IPS-18c (cell line): Measurements from ENCODE around the gene KATNAL2.

Source experiments
- H3K4me3 ChIP-seq: 2 replicates; pipeline ENCODE4 v1.7.0; 2013; ENCODE audit warnings: low read depth, mild to moderate bottlenecking, low read length, moderate library complexity; ENCODE audit not compliant: insufficient read depth
- H3K9me3 ChIP-seq: one replicate; pipeline ENCODE4 v1.6.1; 2013; ENCODE audit warnings: mild to moderate bottlenecking, low read length, moderate library complexity; ENCODE audit not compliant: control insufficient read depth, insufficient read depth

KATNAL2 gene

GRCh38 chr18:47143153-47143552 lies 225.8 kb downstream of the KATNAL2 start:
- Histone ChIP-seq H3K9me3 (no peaks in the 10 kb centered on the region), H3K4me3 (no peak overlapping the region)

DNA sequence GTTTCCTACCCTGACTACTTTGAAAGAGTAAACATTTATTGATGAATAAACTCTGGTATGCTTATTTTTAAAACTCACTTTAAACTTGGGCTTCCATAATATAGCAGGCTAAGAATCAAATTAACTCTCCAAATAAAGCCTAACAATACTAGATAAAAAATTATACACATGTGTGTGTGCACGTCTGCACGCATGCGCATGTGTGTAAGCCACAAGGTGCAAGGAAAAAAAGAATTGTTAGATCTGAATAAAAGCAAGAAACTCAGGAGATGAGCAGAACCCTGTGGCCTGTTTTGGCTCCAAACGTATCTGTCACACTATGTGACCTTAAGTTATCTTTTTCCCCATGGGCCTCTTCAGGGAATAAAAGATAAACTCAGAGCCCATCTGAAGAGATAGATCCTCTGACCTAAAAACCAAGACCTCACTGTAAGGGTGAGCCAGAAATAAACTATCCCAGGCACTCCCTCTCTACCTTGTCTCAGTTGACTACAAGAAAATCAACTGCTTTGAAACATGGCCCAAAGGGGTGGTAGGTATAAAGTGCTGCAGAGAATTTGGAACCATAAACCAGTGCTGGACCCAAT lies 226.6 kb downstream of the KATNAL2 start:
- no peaks in the 10 kb centered on the region for H3K9me3 ChIP-seq
- no peak overlapping the region for H3K4me3 ChIP-seq

GRCh38 chr18:47146206-47146605 lies 228.8 kb downstream of the KATNAL2 start:
- Histone ChIP-seq H3K4me3 (no peak overlapping the region), H3K9me3 (no peaks in the 10 kb centered on the region)

DNA sequence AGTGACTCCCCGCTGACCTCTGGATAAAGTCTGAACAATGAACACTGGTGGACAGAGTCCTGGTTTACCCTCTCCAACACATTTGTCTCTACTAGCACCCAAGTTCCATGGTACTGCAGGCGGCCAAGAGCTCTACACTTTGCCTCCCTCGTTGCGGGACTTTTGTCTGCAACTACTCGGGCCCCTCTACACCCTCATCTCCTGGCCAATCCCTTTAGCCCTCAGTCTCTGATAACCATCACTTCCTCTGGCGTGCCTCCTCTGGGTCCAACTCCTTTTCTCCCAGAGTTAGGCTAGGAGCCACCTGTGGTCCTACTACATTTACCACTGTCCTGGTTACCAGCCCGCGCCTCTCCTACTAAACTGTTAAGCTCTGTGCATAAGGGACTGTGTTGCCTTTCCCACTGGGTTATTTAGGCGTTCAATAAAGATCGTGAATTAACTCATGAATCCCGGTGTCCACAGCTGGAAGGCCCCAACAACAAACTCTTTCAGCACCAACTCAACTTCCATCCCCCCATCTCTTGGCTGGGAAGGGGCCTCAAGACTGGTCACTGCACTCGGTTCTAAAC lies 232.1 kb downstream of the KATNAL2 start:
- H3K4me3 ChIP-seq = peak overlapping the region; percentile 96
- no peaks in the 10 kb centered on the region for H3K9me3 ChIP-seq

GRCh38 chr18:47150029-47150823 lies 232.8 kb downstream of the KATNAL2 start, which contains the start of gene HDHD2:
Gene HDHD2, minus strand, starts transcription at chr18:47150500. Its CDS starts 14,061 bp downstream, at chr18:47136439.
- Histone ChIP-seq H3K9me3 (no peaks in the 10 kb centered on the region), H3K4me3 (peak within 1 kb of the TSS; percentile 96)

- peak overlapping the region; percentile 96 for H3K4me3 ChIP-seq
- H3K9me3 ChIP-seq = no peaks in the 10 kb centered on the region
Measured at GRCh38 chr18:47150824-47151366, 233.5 kb downstream of the KATNAL2 start.

DNA sequence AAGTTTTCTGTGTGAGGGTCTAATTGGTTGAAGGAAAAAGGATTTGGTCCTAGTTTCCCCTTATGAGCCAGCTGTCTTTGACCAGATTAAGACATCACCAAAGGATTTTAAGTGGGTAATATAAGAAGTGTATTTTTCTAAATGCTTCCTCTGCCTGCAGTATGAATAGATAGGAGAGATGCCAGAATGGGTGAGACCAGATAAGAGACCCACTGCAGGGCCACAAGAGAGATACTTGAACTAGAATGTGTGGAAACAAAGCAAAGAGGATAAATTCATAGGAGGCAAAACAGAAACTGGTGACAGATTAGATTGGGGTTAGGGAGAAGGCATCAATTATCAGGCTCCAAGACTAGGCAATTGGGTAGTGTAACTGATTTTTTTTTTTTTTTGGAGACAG lies 234.0 kb downstream of the KATNAL2 start:
- H3K4me3 ChIP-seq = peak overlapping the region; percentile 96
- no peaks in the 10 kb centered on the region for H3K9me3 ChIP-seq
